Lung (tissue), 12 donors: ENCODE results near the gene CHN2. TPM values are rescaled to one million over a fixed set of nuclear protein-coding genes. Genes with fewer than 3 reads are reported as not detected.

Experiments used
- ATAC-seq: fragments of 200-7000 bp; cut with Tn5 transposase; one replicate; pipeline ENCODE4 v1.9.1; 2020; ENCODE audit warnings: moderate number of reproducible peaks; ENCODE audit not compliant: insufficient read depth, low FRiP score
- DNase-seq, 3 donors: peaks; one replicate each; pipeline ENCODE4 v3.0.0-alpha.2; 2013 to 2017
- H3K27ac ChIP-seq, 2 donors: one replicate each; pipeline ENCODE4 v1.5.1; 2013; ENCODE audit warnings: mild to moderate bottlenecking in 2 of 2, moderate library complexity in 2 of 2, control low read depth in 1 of 2, inconsistent platforms in 1 of 2, low read depth in 1 of 2, low read length in 1 of 2
- H3K27me3 ChIP-seq, 3 donors: one replicate each; pipeline ENCODE4 v1.5.1; 2013; ENCODE audit warnings: low read length in 2 of 3; ENCODE audit not compliant: control insufficient read depth in 3 of 3, insufficient read depth in 3 of 3
- H3K36me3 ChIP-seq, 4 donors: one replicate each; pipeline ENCODE4 v1.5.1; 2013; ENCODE audit warnings: low read length in 4 of 4, mild to moderate bottlenecking in 1 of 4, moderate library complexity in 1 of 4; ENCODE audit not compliant: control insufficient read depth in 4 of 4, insufficient read depth in 4 of 4
- H3K4me1 ChIP-seq, 5 donors: one replicate each; pipeline ENCODE4 v1.5.1; 2013; ENCODE audit warnings: low read length in 5 of 5, mild to moderate bottlenecking in 2 of 5, moderate library complexity in 1 of 5; ENCODE audit not compliant: control insufficient read depth in 5 of 5, insufficient read depth in 5 of 5
- H3K4me3 ChIP-seq: one replicate; pipeline ENCODE4 v1.5.1; 2013; ENCODE audit warnings: mild to moderate bottlenecking, control low read depth, moderate library complexity
- H3K9ac ChIP-seq, 2 donors: one replicate each; pipeline ENCODE4 v1.5.1; 2013; ENCODE audit warnings: low read length in 2 of 2, control low read depth in 1 of 2; ENCODE audit not compliant: insufficient read depth in 1 of 2
- H3K9me3 ChIP-seq, 4 donors: one replicate each; pipeline ENCODE4 v1.5.1; 2013; ENCODE audit warnings: low read length in 3 of 4, mild to moderate bottlenecking in 1 of 4, moderate library complexity in 1 of 4; ENCODE audit not compliant: control insufficient read depth in 4 of 4, insufficient read depth in 3 of 4
- CTCF ChIP-seq: IDR thresholded peaks from 2 replicates; pipeline ENCODE4 v1.5.1; 2012; ENCODE audit warnings: mild to moderate bottlenecking; ENCODE audit errors: control extremely low read depth, extremely low read depth
- WGBS, 2 donors: extraction: QIAGEN DNeasy Blood & Tissue Kit; methylation state at CpG; one replicate each; pipeline ENCODE4 v1.1.7; 2013; 5-methylcytosine and 5-hydroxymethylcytosine counted together
- polyA plus RNA-seq, 2 donors: library from polyadenylated mRNA; stranded (reverse); fragments of 200-250 nt; gene quantifications; one replicate each; pipeline ENCODE4 v1.2.1, GENCODE V29; 2013
- total RNA-seq, 2 donors: library from RNA; depleted of rRNA in 1 of 2; stranded (reverse); fragments of >200 nt in 1 of 2; gene quantifications; one replicate each; pipeline ENCODE4 v1.2.1, GENCODE V29; 2014 to 2021
- donor health status: control.
- donor health status: control.
- donor health status: Bipolar disorder and iron deficiency.
- donor health status: healthy.
- donor health status: DM: yes; HTN: yes; CAD: no.

CHN2 gene
- total and polyA plus RNA-seq, 4 donors, result 3.2 to 11.0 (median 6.7) TPM

GRCh38 chr7:29461996-29462395 is 267.4 kb downstream of the CHN2 start:
- ATAC-seq (no peak), DNase-seq (no peak)
- no peak overlapping the region for H3K4me3 ChIP-seq
- H3K9me3 ChIP-seq, result no peaks in the 10 kb centered on the region
- H3K27ac ChIP-seq, result no peak overlapping the region
- H3K9ac ChIP-seq, result no peak overlapping the region
- H3K36me3 ChIP-seq, result no peaks in the 10 kb centered on the region
- peaks cover 0 to 13% (median 0%) of the 10 kb centered on the region in 5 donors for H3K4me1 ChIP-seq
- H3K27me3 ChIP-seq, result peaks cover 0 to 6% (median 0%) of the 10 kb centered on the region in 3 donors
- WGBS, 2 donors, result 95 to 99% methylated on average over 4 of the region's 4 CpGs
- TF ChIP-seq CTCF, result no peak

- ATAC-seq, result no peak
- Histone ChIP-seq H3K27me3 (peaks cover 0 to 4% (median 0%) of the 10 kb centered on the region in 3 donors), H3K36me3 (no peaks in the 10 kb centered on the region), H3K9ac (no peak overlapping the region), H3K9me3 (peaks cover 0 to 1% (median 0%) of the 10 kb centered on the region in 4 donors), H3K4me1 (peaks cover 0 to 18% (median 0%) of the 10 kb centered on the region in 5 donors), H3K4me3 (no peak overlapping the region), H3K27ac (no peak overlapping the region)
- no peak for DNase-seq
- WGBS, 2 donors, result 96 to 98% methylated on average over 3 of the region's 3 CpGs
- TF ChIP-seq CTCF, result no peak
Observed at GRCh38 chr7:29463504-29464158, 269.1 kb downstream of the CHN2 start.

GRCh38 chr7:29464753-29465152 is 270.2 kb downstream of the CHN2 start:
- Histone ChIP-seq H3K36me3 (no peaks in the 10 kb centered on the region), H3K9me3 (peaks cover 0 to 1% (median 0%) of the 10 kb centered on the region in 4 donors), H3K4me1 (peaks cover 0 to 24% (median 0%) of the 10 kb centered on the region in 5 donors), H3K9ac (no peak overlapping the region), H3K27ac (no peak overlapping the region), H3K4me3 (no peak overlapping the region), H3K27me3 (peaks cover 0 to 3% (median 0%) of the 10 kb centered on the region in 3 donors)
- ATAC-seq (no peak), DNase-seq (no peak)
- 77 to 82% methylated on average over 3 of the region's 3 CpGs for WGBS, 2 donors
- TF ChIP-seq CTCF, result no peak
